Small intestine (tissue), 7 donors: Measurements from ENCODE around the gene TAL2. TPM values are rescaled to one million over a fixed set of nuclear protein-coding genes. Genes with fewer than 3 reads are reported as not detected.
"Not testable (repeated sequence)": the region's sequence is repeated elsewhere in the genome, so short reads cannot be mapped to it uniquely, and the experiment has no call there.

Experiments
- DNase-seq, 2 donors: peaks; one replicate each; pipeline versions ENCODE4 v3.0.0 to v3.0.0-alpha.2; 2013
- FAIRE-seq: peaks from 2 replicates; lab custom pipeline; 2012; peaks lifted over from hg19 to GRCh38; lab: Jason Lieb, UNC
- H3K27ac ChIP-seq, 3 donors: one replicate each; pipeline ENCODE4 v1.5.1; 2013; ENCODE audit warnings: low read length in 2 of 3, mild to moderate bottlenecking in 2 of 3, control low read depth in 1 of 3, inconsistent platforms in 1 of 3, low read depth in 1 of 3, moderate library complexity in 1 of 3
- H3K27me3 ChIP-seq, 3 donors: one replicate each; pipeline ENCODE4 v1.6.1; 2013; ENCODE audit warnings: low read length in 3 of 3, inconsistent platforms in 1 of 3; ENCODE audit not compliant: control insufficient read depth in 3 of 3, insufficient read depth in 3 of 3
- H3K36me3 ChIP-seq, 3 donors: one replicate each; pipeline ENCODE4 v1.6.1; 2013; ENCODE audit warnings: low read length in 3 of 3, inconsistent platforms in 1 of 3, low read depth in 1 of 3, mild to moderate bottlenecking in 1 of 3, moderate library complexity in 1 of 3; ENCODE audit not compliant: control insufficient read depth in 3 of 3, insufficient read depth in 2 of 3
- H3K4me1 ChIP-seq, 3 donors: one replicate each; pipeline ENCODE4 v1.6.1; 2013; ENCODE audit warnings: low read length in 2 of 3, inconsistent platforms in 1 of 3, low read depth in 1 of 3, mild to moderate bottlenecking in 1 of 3, moderate library complexity in 1 of 3; ENCODE audit not compliant: control insufficient read depth in 3 of 3, insufficient read depth in 2 of 3
- H3K4me3 ChIP-seq, 3 donors: one replicate each; pipeline ENCODE4 v1.5.1; 2013; ENCODE audit warnings: low read length in 3 of 3, control low read depth in 1 of 3, inconsistent platforms in 1 of 3, low read depth in 1 of 3, mild to moderate bottlenecking in 1 of 3, moderate library complexity in 1 of 3
- H3K9me3 ChIP-seq, 2 donors: one replicate each; pipeline ENCODE4 v1.6.1; 2013; ENCODE audit warnings: low read depth in 1 of 2, low read length in 1 of 2; ENCODE audit not compliant: control insufficient read depth in 2 of 2, insufficient read depth in 1 of 2
- WGBS, 3 donors: extraction: QIAGEN DNeasy Blood & Tissue Kit; methylation state at CpG; one replicate each; pipeline ENCODE4 v1.1.7; 2013; 5-methylcytosine and 5-hydroxymethylcytosine counted together
- polyA plus RNA-seq, 4 donors: library from polyadenylated mRNA; stranded (reverse) in 3 of 4; unstranded in 1 of 4; fragments of 200-250 nt in 3 of 4; fragments of 120-200 nt in 1 of 4; gene quantifications; one replicate each; pipeline versions ENCODE4 v1.2.1 to v1.2.3, GENCODE V29; 2013
- donor health status: healthy with polysubstance abuse.
- donor health status: control.
- donor health status: control.
- donor health status: Bipolar disorder and iron deficiency.
- donor health status: healthy.

Gene TAL2
- polyA plus RNA-seq, 4 donors: 0.10 to 0.77 TPM; not detected in 2

DNA sequence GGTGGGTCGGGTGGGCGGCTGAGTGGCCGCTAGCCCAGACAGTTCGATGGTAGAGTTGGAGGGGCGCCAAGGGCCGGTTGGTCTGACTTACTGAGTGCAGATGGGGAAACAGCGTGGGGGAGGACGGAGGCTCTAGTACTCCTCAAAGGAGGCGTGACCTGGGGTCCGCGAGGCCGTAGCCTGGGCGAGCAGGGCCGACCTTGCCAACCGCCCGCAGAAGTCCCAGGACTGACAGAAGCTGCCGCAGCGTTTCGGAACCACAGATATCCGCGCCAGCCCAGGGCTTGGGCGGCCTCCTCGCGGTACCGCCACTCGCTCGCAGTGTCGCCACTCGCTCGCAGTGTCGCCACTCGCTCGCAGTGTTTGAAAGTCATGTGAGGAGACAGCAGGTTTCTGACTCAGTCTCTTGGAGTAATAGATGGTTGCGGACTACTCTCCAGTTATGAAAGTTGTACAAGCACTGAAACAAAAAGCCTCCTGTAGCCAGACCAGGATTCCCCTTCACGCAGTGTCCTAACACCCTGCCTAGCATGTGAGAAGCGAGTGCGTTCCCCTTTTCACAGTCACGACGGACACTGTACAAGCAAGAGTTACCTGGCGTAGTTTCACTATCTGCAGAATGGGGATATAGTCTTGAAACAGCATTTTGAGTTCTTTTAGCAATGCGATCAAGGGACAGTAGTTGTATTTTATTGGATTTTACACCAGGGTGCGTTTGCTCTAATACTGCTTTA lies 32.8 kb downstream of the TAL2 start:
- H3K4me3 ChIP-seq: peak overlapping the region; percentile 62 to 84 (median 83)
- H3K4me1 ChIP-seq: peaks cover 0 to 10% (median 0%) of the 10 kb centered on the region in 3 donors
- peak; percentile 72 to 89 for DNase-seq
- 0 to 1% (median 1%) methylated on average over 41 to 42 of the region's 42 CpGs for WGBS, 3 donors
- H3K9me3 ChIP-seq: no peaks in the 10 kb centered on the region
- FAIRE-seq: no peak
- H3K27ac ChIP-seq: peak overlapping the region in 2 of 3 donors; percentile 79 to 88
- H3K36me3 ChIP-seq: no peaks in the 10 kb centered on the region
- peaks cover 0 to 10% (median 0%) of the 10 kb centered on the region in 3 donors for H3K27me3 ChIP-seq

- H3K27ac ChIP-seq: no peak overlapping the region
- H3K36me3 ChIP-seq: no peaks in the 10 kb centered on the region
- H3K4me3 ChIP-seq: no peak overlapping the region
- DNase-seq: no peak
- peaks cover 0 to 15% (median 0%) of the 10 kb centered on the region in 3 donors for H3K4me1 ChIP-seq
- 94 to 97% (median 97%) methylated on average over 12 of the region's 12 CpGs for WGBS, 3 donors
- H3K27me3 ChIP-seq: peaks cover 0 to 10% (median 0%) of the 10 kb centered on the region in 3 donors
- H3K9me3 ChIP-seq: no peaks in the 10 kb centered on the region
- FAIRE-seq: no peak
Measured at GRCh38 chr9:105696219-105696793, 34.0 kb downstream of the TAL2 start.

DNA sequence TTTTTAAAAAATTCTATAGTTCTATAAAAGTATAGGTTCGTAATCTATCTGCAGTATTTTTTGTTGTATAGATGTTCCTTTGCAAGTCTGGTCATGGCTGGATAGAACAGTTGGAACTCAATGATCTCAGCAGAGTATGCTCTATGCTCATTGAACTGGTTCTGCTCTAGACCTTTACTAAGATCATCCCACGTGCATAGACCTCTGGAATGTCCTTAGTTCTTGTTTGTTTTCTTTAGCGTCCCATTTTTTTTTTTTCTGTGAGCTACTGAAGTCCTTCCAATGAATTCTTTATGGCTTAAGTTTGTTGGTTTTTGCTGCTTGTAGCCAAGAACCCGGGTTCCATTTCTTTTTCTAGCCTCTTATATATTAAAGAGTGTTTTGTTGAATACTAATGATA lies 35.6 kb downstream of the TAL2 start:
- Histone ChIP-seq H3K4me3 (no peak overlapping the region), H3K36me3 (peaks cover 0 to 3% (median 0%) of the 10 kb centered on the region in 3 donors), H3K27ac (no peak overlapping the region), H3K27me3 (peaks cover 0 to 5% (median 0%) of the 10 kb centered on the region in 3 donors), H3K4me1 (peaks cover 0 to 22% (median 0%) of the 10 kb centered on the region in 3 donors), H3K9me3 (no peaks in the 10 kb centered on the region)
- WGBS, 3 donors: 46 to 59% (median 56%) methylated on average over 4 of the region's 4 CpGs
- DNase-seq: peak in 1 of 2 donors; percentile 37
- FAIRE-seq: no peak

GRCh38 chr9:105698348-105698870 lies 36.2 kb downstream of the TAL2 start:
- Histone ChIP-seq H3K4me1 (peaks cover 0 to 21% (median 0%) of the 10 kb centered on the region in 3 donors), H3K27ac (no peak overlapping the region), H3K9me3 (peaks cover 0 to 3% of the 10 kb centered on the region in 2 donors), H3K27me3 (peaks cover 0 to 4% (median 0%) of the 10 kb centered on the region in 3 donors), H3K36me3 (peaks cover 0 to 5% (median 0%) of the 10 kb centered on the region in 3 donors), H3K4me3 (no peak overlapping the region)
- WGBS, 3 donors: 89 to 98% (median 92%) methylated on average over 1 of the region's 1 CpG
- FAIRE-seq (no peak), DNase-seq (no peak)

DNA sequence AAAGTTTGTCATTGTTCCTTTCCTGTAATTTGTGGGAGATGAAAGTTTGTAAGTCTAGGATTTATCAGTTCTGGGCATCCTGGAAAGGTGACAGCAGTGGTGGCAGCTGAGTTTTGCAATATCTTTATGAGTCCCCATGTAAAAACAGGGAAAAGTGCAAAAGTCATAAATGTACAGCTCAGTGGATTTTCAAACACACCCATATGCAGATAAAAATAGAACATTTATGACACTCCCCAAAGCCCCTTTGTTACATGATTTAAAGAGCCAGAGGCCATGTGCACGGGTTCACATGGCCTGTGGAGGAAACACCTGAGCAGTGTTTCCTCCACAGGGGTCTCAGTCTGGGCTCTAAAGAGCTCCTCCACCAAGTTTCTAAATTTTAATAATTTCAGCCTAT lies 38.4 kb downstream of the TAL2 start:
- Histone ChIP-seq H3K9me3 (peaks cover 0 to 3% of the 10 kb centered on the region in 2 donors), H3K4me1 (peaks cover 0 to 16% (median 0%) of the 10 kb centered on the region in 3 donors), H3K36me3 (peaks cover 0 to 5% (median 0%) of the 10 kb centered on the region in 3 donors), H3K27me3 (no peaks in the 10 kb centered on the region), H3K27ac (peak overlapping the region in 1 of 3 donors; percentile 68), H3K4me3 (no peak overlapping the region)
- DNase-seq (peak; percentile 20 to 82), FAIRE-seq (no peak)
- WGBS, 3 donors: 13 to 35% (median 33%) methylated on average over 1 of the region's 1 CpG

DNA sequence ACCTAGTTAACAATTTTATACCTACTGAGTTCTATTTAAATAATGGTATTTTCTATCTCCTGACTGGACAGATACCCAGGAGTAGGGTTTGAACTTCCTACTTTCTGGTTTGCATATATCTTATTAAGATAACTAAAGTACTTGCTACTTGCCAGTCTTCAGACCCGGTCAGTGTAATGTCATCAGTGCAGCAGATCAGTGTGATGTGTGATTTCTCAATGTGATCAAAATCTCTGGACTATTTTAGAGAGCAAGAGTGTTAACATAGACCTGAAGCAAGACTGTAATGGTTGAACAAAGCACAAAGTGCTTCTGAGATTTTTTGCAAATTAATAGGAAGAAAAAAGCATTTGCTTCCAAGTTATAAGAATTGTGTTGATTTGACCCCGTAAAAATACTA lies 38.9 kb downstream of the TAL2 start:
- WGBS, 3 donors: 62 to 70% (median 62%) methylated on average over 2 of the region's 2 CpGs

DNA sequence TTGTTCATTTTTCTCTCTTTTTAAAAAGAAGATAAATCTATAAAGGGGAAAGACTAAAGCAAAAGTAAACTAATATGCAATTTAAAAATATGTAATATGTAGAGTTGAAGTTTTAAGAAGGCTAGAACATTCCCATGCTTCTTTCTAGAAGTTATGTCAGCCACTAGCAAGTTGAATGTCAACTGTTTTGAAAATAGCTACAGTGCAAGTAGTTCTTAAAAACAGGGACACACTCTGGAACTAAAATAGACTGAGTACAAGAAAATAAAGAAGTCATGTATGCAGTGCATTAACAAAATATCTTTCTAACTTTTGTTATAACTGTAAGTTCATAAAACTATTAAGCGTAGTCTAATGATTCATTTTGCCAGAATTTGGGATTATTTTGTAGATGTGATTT lies 40.0 kb downstream of the TAL2 start:
- no peak overlapping the region for H3K4me3 ChIP-seq
- FAIRE-seq: no peak
- WGBS, 3 donors: 16 to 96% (median 93%) methylated on average over 1 of the region's 1 CpG
- no peak for DNase-seq
- H3K36me3 ChIP-seq: peaks cover 4 to 16% (median 4%) of the 10 kb centered on the region in 3 donors
- no peaks in the 10 kb centered on the region for H3K27me3 ChIP-seq
- peaks cover 0 to 3% of the 10 kb centered on the region in 2 donors for H3K9me3 ChIP-seq
- H3K4me1 ChIP-seq: peaks cover 0 to 14% (median 0%) of the 10 kb centered on the region in 3 donors
- H3K27ac ChIP-seq: no peak overlapping the region

More for the DNA sequence above, 38.9 kb downstream of the TAL2 start:
- DNase-seq (no peak), FAIRE-seq (no peak)
- peaks cover under 1 to 9% (median 2%) of the 10 kb centered on the region in 3 donors for H3K36me3 ChIP-seq
- H3K9me3 ChIP-seq: peaks cover 0 to 3% of the 10 kb centered on the region in 2 donors
- H3K4me1 ChIP-seq: peaks cover 0 to 16% (median 0%) of the 10 kb centered on the region in 3 donors
- H3K4me3 ChIP-seq: no peak overlapping the region
- peak overlapping the region in 1 of 3 donors; percentile 68 for H3K27ac ChIP-seq
- H3K27me3 ChIP-seq: no peaks in the 10 kb centered on the region

- H3K9me3 ChIP-seq, H3K27me3 ChIP-seq, DNase-seq, H3K4me3 ChIP-seq, H3K27ac ChIP-seq, FAIRE-seq: not testable (repeated sequence)
- WGBS, 3 donors: 87 to 97% (median 94%) methylated on average over 4 of the region's 4 CpGs
- peaks cover 0 to 13% (median 0%) of the 10 kb centered on the region in 3 donors for H3K4me1 ChIP-seq
- H3K36me3 ChIP-seq: peaks cover 4 to 16% (median 4%) of the 10 kb centered on the region in 3 donors
Measured at GRCh38 chr9:105703638-105704037, 41.4 kb downstream of the TAL2 start.
